SW480 (cell line): ENCODE results near the gene PCF11.
"Not testable (repeated sequence)": the region's sequence is repeated elsewhere in the genome, so short reads cannot be mapped to it uniquely, and the experiment has no call there.

ENCODE experiments used
- DNase-seq: peaks from one replicate; pipeline ENCODE4 v3.0.0-alpha.2; 2016; ENCODE audit warnings: low spot score

PCF11 gene

DNA sequence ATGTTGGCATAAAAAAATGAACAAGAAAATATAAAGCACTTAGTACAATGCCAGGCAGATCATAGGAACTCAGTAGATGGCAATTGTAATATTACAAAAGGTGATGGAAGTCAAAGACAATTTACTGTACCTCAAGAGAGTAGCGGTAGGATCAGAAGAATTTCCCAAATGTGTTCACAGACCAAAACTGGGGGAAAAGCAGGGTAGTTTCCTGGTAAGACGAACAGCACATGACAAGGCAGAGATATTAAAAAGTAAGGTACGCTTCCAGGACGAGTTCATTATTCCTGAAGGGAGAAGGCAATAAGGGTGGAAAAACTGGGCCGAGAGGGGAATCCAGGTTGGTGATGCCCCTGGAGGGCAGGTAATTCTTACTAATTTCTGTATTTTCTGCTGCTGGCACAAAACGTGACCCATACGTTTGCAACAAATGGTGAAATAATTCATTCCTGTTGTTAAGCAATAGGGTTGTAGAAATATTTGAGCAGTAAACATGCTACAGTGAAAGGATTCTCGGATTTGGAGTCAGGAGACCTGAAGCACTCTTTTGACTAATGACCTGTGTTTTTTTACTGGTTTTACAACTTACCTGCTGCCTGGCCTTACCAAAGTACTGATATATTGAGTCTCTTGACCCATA, 35.8 kb downstream of the PCF11 start:
- DNase-seq = no peak

DNA sequence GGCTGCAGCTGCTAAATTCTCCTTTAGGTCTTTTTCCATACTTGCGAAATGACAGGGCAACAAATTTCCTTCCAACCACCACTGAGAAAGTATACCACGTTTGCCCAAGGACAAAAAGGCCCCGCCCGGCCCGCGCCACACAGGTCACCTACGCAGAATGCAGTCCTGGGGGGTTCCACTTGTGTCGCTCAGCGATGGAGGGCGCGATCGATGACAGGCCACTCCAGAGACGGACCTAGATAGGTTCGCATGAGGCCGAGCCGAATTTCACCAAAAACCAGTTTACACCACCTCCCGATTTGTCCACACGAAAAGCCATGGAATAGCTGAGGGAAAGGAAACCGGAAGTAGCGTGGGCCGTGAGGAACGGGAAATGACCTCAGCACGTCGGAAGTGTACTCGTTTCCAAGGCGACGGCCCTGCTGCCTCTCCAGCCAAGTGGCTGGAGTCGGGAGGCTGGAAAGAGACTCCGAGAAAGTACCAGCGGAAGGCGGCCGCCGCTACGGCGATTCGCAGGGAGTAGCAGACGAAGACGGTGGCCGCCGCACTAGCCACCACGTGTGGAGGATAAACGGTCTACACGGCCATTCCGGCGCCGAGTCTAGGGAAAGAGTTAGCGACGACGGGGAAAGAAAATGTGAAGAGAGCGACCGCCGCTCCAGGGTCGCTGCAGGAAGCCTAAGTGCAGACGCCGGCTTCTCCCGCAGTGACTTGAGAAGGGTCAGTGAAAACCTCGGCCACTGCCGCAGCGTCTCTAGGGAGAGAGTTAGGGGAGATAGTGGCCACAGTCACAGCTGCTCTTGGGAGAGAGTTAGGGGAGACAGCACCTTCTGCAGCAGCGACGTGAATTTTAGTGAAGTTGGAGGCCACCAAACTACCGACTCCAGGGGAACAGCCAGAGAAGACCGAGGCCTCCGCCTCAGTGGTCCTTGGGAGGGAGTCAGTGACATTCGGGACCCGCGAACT, 36.7 kb downstream of the PCF11 start, which contains the start of gene ANKRD42:
Gene ANKRD42 (plus strand): TSS at position 398 of the 966 bp plus-strand sequence. CDS start 959 bp downstream, outside the sequence.
- peak; percentile 96 for DNase-seq

DNA sequence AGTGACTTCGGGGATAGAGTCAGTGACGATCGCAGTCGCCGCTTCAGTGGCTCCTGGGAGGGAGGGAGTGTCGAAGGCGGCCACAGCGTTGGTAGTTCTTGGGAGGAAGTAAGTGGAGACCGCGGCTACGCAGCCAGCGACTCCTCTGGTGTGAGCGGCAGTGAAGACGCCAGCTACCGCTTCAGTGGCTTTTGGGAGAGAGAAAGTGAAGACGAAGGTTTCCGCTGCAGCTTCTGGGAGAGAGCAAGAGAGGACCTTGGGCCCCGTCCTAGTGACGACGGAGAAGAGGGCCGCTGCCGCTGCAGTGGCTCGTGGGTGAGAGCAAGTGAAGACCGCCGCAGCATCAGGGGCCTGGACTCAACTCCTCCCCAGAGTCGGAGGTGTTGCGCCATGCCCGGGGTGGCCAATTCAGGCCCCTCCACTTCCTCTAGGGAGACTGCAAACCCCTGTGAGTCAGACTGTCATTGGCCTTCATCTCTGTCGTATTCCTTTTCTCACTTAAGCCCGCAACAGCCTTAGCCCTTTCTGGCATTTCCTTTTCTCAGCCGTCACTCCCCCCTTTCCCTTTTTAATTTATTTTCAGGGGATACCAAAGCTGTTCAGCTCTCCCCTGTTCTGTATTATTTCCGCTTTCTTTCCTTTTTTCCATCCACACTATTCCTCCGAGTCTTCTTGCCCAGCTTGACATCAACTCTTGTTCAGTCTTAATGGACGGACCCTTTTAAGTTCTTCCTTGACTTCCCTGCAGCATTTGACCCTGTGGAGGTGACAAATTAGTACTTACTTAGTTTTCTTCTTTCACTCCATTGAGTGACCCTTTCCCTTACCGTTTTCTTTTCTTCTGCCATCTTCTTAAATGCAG, 37.6 kb downstream of the PCF11 start:
- DNase-seq = peak; percentile 69

DNA sequence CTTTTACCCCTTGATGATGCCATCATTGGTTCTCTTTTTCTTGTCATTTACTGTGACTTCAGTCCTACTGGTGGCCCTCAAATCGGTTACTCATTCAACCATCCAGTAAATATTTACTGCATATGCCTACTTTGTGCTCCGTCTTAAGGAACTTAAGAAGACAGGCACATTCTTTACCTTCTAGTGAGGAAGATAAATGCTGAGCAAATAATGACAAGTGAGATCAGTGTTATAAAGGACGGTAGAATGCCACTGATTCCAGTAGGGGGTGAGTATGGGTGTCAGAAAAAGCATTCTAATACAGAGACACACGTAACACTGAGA, 38.2 kb downstream of the PCF11 start:
- no peak for DNase-seq

DNA sequence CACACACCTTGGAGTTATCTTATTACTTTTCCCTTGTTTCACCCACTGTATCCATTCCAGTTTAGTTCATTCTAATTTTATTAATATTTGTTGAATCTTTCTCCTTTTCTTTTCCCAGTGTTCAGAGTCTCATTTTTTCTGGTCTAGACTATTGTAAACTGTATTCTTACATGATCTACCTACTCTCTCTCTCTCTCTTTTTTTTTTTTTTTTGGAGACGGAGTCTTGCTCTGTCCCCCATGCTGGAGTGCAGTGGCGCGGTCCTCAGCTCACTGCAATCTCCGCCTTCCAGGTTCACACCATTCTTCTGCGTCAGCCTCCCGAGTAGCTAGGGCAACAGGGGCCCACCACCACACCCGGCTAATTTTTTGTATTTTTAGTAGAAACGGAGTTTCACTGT, 38.7 kb downstream of the PCF11 start:
- no peak for DNase-seq

DNA sequence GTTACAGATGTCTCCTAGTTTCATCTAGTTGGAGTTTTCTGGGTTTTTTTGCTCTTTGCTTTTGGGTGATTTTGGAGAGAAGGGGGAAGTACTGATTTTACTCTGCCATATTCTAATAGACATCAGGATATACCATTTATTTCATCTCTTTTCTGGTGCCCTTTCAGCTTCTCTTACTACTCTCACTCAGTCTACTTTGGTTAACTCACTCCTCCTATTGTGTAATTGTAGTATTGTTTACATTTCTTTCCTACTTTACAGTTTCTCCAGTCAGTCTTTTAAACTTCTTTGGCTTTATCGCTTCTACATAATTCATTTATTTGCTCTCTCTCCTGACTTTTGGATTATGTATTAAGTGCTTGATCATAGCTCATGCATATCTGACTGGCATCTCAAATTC, 43.1 kb downstream of the PCF11 start:
- DNase-seq = no peak

DNA sequence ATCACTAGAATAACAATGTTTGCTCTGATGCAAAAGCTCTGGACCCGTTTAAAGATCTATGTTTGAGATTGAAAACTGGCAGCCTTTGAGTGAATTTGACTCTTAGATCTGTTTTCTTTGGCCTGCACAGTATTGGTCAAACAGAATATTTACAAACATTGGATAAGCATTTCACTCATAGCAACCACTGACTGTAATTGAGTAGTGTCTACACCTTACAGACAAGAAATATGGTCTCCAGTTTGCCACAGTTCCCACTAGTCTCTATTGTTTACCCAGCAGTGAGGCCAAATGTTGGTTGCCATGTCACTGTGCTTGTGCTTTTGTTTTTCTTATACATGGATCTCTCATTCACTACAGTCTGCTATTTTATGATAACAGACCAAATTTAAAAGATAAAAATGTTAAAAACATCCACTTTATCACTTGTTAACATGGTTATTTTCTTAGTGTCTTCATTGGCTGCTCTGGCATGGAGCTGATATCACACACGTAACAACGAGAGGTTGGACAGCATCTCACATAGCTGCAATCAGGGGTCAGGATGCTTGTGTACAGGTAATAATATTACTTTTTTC, 48.8 kb downstream of the PCF11 start:
- DNase-seq = no peak

DNA sequence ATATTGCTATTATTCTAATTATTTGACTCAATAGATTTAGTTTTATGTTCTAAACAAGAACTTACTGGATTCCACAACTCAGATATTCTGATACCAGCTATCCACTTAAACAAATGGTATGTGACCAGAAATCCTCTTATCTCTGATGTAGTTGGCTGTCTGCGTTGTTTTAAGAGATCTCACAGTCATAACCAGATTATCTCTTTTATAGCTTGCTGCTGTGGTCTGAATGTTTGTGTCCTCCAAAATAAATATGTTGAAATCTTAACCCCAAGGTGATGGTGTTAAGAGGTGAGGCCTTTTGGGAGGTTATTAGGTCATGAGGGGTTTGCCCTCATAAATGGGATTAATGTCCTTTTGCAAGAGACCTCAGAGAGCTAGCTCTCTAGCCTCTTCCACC, 49.3 kb downstream of the PCF11 start:
- DNase-seq = no peak

DNA sequence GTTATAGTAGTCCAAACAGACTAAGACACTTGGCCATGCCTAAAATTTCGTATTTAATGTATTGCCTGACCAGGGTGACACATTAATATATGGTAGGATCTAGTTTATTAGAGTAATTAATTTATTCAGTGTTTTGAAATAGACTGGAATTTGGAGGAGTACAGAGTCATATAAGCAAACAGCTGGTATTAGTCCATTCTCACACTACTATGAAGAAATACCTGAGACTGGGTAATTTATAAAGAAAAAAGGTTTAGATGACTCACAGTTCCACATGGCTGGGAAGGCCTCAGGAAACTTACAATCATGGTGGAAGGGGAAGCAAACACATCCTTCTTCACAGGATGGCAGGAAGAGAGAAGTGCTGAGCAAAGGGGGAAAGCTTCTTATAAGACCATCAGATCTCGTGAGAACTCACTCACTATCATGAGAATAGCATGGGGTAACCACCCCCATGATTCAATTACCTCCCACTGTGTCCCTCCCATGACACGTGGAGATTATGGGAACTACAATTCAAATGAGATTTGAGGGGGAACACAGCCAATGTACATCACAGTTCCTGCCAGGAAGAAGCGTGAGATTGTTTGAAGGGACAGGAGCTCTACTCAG, 49.9 kb downstream of the PCF11 start:
- DNase-seq = not testable (repeated sequence)

DNA sequence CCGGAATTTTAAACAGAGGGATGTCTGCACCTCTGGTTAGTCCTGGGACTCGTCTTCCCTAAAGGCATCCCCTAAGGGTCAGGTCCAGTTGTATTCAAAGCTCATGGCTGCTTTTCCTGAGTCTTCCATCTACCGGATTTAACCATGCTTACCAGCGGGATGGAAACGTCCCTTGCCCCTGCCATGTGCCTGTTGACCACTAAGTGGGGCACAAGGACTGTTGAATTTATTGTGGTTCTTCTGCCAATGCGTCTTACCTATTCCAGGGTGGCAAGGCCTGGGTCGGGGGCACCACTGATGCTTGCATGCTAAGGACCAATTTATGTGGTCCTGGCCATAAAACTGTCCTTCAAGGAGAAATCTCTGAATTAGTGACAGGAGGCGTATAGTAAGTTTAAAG, 62.2 kb downstream of the PCF11 start:
- DNase-seq = no peak

DNA sequence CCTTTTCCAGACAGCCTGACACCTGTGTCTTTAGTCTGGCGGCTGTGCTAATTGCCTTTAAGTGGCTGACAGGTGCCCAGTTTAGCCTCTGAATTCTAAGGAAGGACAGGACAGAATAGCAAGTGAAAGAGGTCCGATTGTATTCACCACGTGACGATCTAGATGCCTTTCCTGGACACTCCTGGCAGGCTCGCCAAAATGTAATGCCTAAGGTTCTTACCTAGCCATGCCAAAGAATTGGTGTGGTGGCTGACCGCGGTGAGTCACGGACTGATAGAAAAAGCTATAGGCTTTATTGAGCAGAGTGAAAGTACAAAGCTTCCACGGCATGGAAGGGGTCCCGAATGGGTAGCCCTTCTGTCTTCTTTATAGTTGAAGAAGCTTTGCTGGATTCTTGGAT, 63.3 kb downstream of the PCF11 start:
- DNase-seq = peak; percentile 76

DNA sequence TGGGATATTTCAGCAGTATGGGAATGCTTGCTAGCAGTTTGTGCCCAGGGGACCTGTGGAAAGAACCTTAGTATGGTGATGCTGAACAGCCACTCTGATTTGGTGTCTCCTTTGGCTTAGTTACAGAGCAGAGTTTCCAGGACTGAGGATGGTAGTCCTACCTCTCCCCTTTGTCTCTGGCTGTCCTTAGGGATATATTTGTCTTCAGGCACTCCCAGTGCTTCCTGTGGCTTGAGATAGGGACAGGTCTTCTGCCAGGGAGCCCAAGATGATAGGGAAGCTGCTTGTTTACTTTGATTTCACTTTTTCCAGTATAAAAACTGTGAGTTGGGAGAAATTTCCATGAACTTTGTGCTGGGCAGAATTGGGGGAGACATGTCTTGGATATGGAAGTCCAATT, 64.8 kb downstream of the PCF11 start:
- no peak for DNase-seq

DNA sequence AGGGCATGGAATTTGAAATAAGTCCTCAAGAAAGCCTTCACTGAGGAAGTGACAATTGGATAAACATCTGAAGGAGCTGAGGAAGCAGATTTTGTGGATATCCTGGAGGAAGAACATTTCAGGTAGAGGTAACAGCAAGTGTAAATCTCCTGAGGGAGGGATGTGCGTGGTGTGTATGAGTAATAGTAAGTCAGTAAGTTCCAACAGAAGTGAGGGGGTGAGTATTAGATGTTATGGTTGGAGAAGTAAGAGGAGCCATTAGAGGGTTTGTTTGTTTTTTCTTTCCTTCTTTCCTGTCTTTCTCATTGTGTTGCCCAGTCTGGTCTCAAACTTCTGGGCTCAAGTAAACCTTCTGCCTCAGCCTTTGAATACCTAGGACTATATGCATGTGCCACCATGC, 65.6 kb downstream of the PCF11 start:
- DNase-seq = no peak

DNA sequence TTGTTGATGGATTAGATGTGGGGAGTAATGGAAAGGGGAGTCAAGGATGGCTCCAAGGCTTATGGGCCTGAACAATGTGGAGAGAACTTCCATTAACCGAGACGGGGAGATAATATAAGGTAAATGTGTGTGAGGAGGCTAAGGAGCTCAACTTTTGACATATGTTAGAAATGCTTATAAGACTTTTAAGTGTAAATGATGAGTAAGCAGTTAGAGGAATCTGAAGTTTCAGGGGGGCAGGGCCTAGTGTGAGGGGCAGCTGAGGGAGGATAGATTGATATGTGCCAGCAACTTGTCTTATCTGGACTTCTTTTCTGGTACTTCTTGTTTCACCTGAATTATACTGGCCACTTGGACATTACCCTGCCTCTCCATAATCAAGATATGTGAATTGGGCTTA, 66.5 kb downstream of the PCF11 start:
- DNase-seq = no peak

DNA sequence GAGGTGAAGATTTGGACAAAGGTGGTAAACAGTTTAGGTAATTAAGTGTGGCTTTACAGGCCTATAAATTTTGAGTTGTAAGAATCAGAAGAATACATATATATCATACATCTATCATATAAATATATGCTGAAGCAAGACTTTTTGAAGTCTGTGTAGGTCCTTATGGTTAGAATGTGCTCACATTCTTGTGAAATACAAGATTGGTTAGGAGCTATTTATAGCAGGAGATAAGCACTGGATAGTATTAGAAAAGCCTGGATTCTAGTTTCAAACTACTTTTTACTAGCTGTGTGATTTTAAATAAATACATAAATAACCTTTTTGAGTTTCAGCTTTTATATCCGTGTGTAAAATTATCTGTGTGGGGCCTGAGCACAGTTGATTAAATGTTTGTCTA, 78.9 kb downstream of the PCF11 start:
- DNase-seq = no peak
